ENCODE measurements around the gene TGM6.

GRCh38 chr20:2340823-2341222, 39.9 kb upstream of the TGM6 start:
- TF ChIP-seq POLR2A (IDR thresholded peaks at IDR 0.05) (no peak), CTCF (IDR thresholded peaks at IDR 0.05) (no peak)

Measured in uterus (tissue), 2 donors.